Measurements from ENCODE around the gene MT1B. TPM values are rescaled to one million over a fixed set of nuclear protein-coding genes. Genes with fewer than 3 reads are reported as not detected.

The MT1B gene
- total RNA-seq, 1 experiment from 2014 or later = not detected

- Histone ChIP-seq H3K56ac (ENCODE audit: insufficient read length, low read depth, low read length) (no peak overlapping the region), H2BK15ac (ENCODE audit: low read depth, low read length) (no peak overlapping the region), H4K5ac (ENCODE audit: insufficient read length, low read depth, low read length) (no peak overlapping the region), H3K18ac (ENCODE audit: insufficient read length, low read depth, low read length) (no peak overlapping the region), H4K8ac (replicated peaks; ENCODE audit: insufficient read length, low read depth, low read length) (no peak overlapping the region), H2BK5ac (ENCODE audit: insufficient read length, low read length) (no peak overlapping the region), H2BK120ac (ENCODE audit: low read depth, low read length, poor library complexity, severe bottlenecking) (no peak overlapping the region), H4K20me1 (ENCODE audit: control insufficient read depth, insufficient read depth, insufficient read length) (no peaks in the 10 kb centered on the region), H3K27me3 (ENCODE audit: insufficient read depth, low read length) (no peaks in the 10 kb centered on the region; the same call in 1 of the 2 replicates), H3K79me2 (ENCODE audit: insufficient read depth, low read length) (no peaks in the 10 kb centered on the region), H2BK12ac (ENCODE audit: insufficient read length, low read depth, low read length) (no peak overlapping the region), H2AFZ (ENCODE audit: low read length) (no peak overlapping the region), H3K9me3 (ENCODE audit: control insufficient read depth, low read depth, low read length) (no peaks in the 10 kb centered on the region), H3K4me2 (ENCODE audit: insufficient read depth, insufficient read length, low read length) (no peak overlapping the region), H3K23me2 (ENCODE audit: insufficient read length, low read depth, low read length, poor library complexity, severe bottlenecking) (peaks cover 14% of the 10 kb centered on the region), H3K23ac (ENCODE audit: insufficient read length, low read depth, low read length) (no peak overlapping the region), H3K4ac (ENCODE audit: low read depth, low read length) (no peak overlapping the region), H4K91ac (ENCODE audit: insufficient read length, low read depth, low read length) (no peak overlapping the region), H3K14ac (ENCODE audit: insufficient read depth, low read length) (no peak overlapping the region), H2BK20ac (ENCODE audit: low read depth, low read length, poor library complexity, severe bottlenecking) (no peak overlapping the region), H2AK5ac (ENCODE audit: insufficient read length, low read length) (no peak overlapping the region), H3T11ph (ENCODE audit: low read length) (no peak overlapping the region), H3K27ac (ENCODE audit: insufficient read length, low read depth, low read length) (no peak overlapping the region), H3K79me1 (ENCODE audit: insufficient read depth, low read depth, low read length, poor library complexity, severe bottlenecking) (no peaks in the 10 kb centered on the region), H3K4me1 (ENCODE audit: insufficient read depth, low read length) (0 out of 2 replicates have a peak, but pooled peaks cover 2% of the 10 kb centered on the region), H3K9ac (ENCODE audit: extremely low read depth, insufficient read length, low read length) (no peak overlapping the region)
- Mint-ChIP-seq H3K27ac (no peak overlapping the region), H3K4me3 (no peak overlapping the region), H3K27me3 (ENCODE audit: low read depth) (peaks cover 47% of the 10 kb centered on the region), H3K4me1 (peaks cover 36 to 37% of the 10 kb centered on the region in 2 experiments), H3K36me3 (ENCODE audit: insufficient read depth in 1 of 3, low read depth in 3 of 3) (no peaks in the 10 kb centered on the region), H3K9me3 (no peaks in the 10 kb centered on the region; a peak in 1 of 5 replicates)
- no peak for DNase-seq
- WGBS (ENCODE audit: extremely low coverage, insufficient read length, low lambda C conversion rate) = no CpG with 5 or more reads among the region's 3 CpGs
- no peak for TF ChIP-seq CTCF (conservative IDR thresholded peaks at IDR 0.05)
Measured at GRCh38 chr16:56677474-56677873, 25.8 kb downstream of the MT1B start.

Measured in H9 (cell line).